Cortex of kidney (tissue), 1 donor: Measurements from ENCODE around the gene SLC7A11.

Experiments used
- DNase-seq: peaks from one replicate; lab custom pipeline; 2025; lab: John Stamatoyannopoulos, UW

The SLC7A11 gene

DNA sequence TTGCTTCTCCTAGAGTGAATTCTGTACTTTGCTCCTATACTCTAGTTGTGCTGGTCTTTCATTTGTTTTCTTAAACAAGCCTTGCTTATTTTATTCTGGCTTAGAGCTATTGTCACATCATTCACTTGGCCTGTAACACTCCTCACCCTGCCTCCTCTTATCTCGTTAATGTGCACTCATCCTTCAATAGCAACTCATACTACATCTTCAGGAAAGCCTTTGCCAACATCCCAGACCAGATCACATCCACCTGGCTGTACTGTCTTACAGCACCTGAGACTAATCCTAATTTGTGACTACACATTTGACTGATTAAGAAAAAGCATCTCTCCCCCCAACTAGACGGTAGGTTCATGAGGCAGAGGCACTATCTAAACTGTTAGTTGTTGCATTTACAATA, 80.8 kb downstream of the SLC7A11 start:
- DNase-seq, result no peak

GRCh38 chr4:138158746-138159297, 83.3 kb downstream of the SLC7A11 start:
- DNase-seq, result no peak

GRCh38 chr4:138140879-138141278, 101.3 kb downstream of the SLC7A11 start:
- no peak for DNase-seq

DNA sequence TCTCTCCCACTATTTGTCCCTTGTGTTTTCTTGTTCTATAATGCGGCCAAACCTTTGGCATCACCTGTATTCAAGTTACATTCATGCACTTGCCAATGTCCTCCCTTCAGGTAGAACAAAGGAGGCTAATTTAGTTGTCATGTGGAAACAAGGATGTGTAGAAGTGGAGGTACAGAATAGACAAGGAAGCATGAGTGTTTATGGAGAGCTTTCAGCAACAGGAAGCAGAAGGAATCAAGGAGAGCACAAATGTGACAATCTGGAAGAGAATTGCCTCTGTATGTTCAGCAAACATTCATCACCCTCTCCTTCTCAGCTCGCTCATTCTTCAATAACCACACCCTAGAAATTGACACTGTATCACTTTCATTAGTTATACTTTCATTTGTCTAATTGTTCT, 103.4 kb downstream of the SLC7A11 start:
- DNase-seq, result no peak

DNA sequence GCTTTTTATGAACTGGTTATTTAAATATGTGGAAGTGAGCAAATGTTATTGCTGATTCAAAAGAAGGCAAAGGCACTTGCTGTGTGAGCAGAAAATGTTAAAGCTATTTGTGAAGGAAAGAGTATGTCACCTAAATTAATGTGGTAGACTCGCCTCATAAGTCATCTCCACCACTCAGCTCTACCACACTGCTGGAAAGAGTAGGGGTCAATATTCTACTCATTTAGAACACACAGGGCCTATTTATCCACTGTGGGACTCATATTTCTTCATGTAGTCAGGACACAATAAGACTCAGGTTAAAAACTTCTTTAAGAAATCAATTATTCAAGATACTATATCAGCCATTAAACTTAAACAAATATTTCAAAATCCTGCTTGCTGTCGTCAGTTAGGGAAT, 106.5 kb downstream of the SLC7A11 start:
- DNase-seq, result no peak

DNA sequence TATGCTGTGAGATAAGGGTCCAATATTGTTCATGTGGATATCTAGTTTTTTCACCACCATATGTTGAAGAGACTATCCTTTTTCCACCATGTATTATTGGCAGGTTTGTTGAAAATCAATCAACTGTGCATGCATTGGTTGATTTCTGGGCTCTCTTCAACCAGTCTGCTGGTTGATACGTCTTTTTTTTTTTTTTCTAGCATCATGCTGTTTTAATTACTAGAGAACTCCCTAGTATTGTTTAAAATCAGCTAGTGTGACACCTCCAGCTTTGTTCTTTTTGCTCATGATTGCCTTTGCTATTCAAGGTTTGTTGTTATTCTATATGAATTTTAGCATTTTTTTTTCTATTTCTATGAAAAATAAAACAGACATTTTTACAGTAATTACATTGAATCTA, 123.9 kb downstream of the SLC7A11 start:
- no peak for DNase-seq

- DNase-seq, result no peak
Measured at GRCh38 chr4:138115053-138115452, 127.1 kb downstream of the SLC7A11 start.

- no peak for DNase-seq
Measured at GRCh38 chr4:138114434-138114833, 127.7 kb downstream of the SLC7A11 start.
